ENCODE measurements around the gene EXOC8. TPM values are rescaled to one million over a fixed set of nuclear protein-coding genes. Genes with fewer than 3 reads are reported as not detected.

The EXOC8 gene
- total and polyA plus RNA-seq, 2 donors = 8.8 to 11.6 TPM

- Histone ChIP-seq H3K9me3 (ENCODE audit: control insufficient read depth in 2 of 2, insufficient read depth in 1 of 2, low read length in 1 of 2) (no peaks in the 10 kb centered on the region), H3K4me1 (ENCODE audit: control insufficient read depth in 2 of 2, insufficient read depth in 2 of 2, low read length in 2 of 2) (no peaks in the 10 kb centered on the region), H3K4me3 (ENCODE audit: low read length in 2 of 2) (no peak overlapping the region), H3K27ac (ENCODE audit: low read depth in 1 of 2, low read length in 1 of 2) (no peak overlapping the region), H3K27me3 (ENCODE audit: control insufficient read depth in 2 of 2, insufficient read depth in 1 of 2, low read length in 1 of 2) (no peaks in the 10 kb centered on the region), H3K36me3 (ENCODE audit: control insufficient read depth in 2 of 2, insufficient read depth in 2 of 2, low read length in 1 of 2) (no peaks in the 10 kb centered on the region)
- DNase-seq (ENCODE audit: low read depth in 6 of 9, low spot score in 9 of 9) = no peak
- WGBS = 78% methylated on average over 5 of the region's 5 CpGs
Measured at GRCh38 chr1:231376875-231377549, 39.4 kb upstream of the EXOC8 start.

- 77% methylated on average over 4 of the region's 4 CpGs for WGBS
- no peaks in the 10 kb centered on the region for H3K9me3 ChIP-seq (ENCODE audit: control insufficient read depth in 2 of 2, insufficient read depth in 1 of 2, low read length in 1 of 2)
- H3K4me1 ChIP-seq (ENCODE audit: control insufficient read depth in 2 of 2, insufficient read depth in 2 of 2, low read length in 2 of 2) = no peaks in the 10 kb centered on the region
- no peak overlapping the region for H3K27ac ChIP-seq (ENCODE audit: low read depth in 1 of 2, low read length in 1 of 2)
- no peak overlapping the region for H3K4me3 ChIP-seq (ENCODE audit: low read length in 2 of 2)
- DNase-seq (ENCODE audit: low read depth in 6 of 9, low spot score in 9 of 9) = no peak
- H3K27me3 ChIP-seq (ENCODE audit: control insufficient read depth in 2 of 2, insufficient read depth in 1 of 2, low read length in 1 of 2) = no peaks in the 10 kb centered on the region
- H3K36me3 ChIP-seq (ENCODE audit: control insufficient read depth in 2 of 2, insufficient read depth in 2 of 2, low read length in 1 of 2) = no peaks in the 10 kb centered on the region
Measured at GRCh38 chr1:231376101-231376500, 38.4 kb upstream of the EXOC8 start.

- no peaks in the 10 kb centered on the region for H3K27me3 ChIP-seq (ENCODE audit: control insufficient read depth in 2 of 2, insufficient read depth in 1 of 2, low read length in 1 of 2)
- H3K9me3 ChIP-seq (ENCODE audit: control insufficient read depth in 2 of 2, insufficient read depth in 1 of 2, low read length in 1 of 2) = no peaks in the 10 kb centered on the region
- no peak overlapping the region for H3K4me3 ChIP-seq (ENCODE audit: low read length in 2 of 2)
- no peaks in the 10 kb centered on the region for H3K4me1 ChIP-seq (ENCODE audit: control insufficient read depth in 2 of 2, insufficient read depth in 2 of 2, low read length in 2 of 2)
- peaks cover 0 to 2% of the 10 kb centered on the region in 2 donors for H3K36me3 ChIP-seq (ENCODE audit: control insufficient read depth in 2 of 2, insufficient read depth in 2 of 2, low read length in 1 of 2)
- WGBS = 98% methylated on average over 4 of the region's 4 CpGs
- H3K27ac ChIP-seq (ENCODE audit: low read depth in 1 of 2, low read length in 1 of 2) = no peak overlapping the region
- DNase-seq (ENCODE audit: low read depth in 6 of 9, low spot score in 9 of 9) = no peak
Measured at GRCh38 chr1:231374394-231374793, 36.7 kb upstream of the EXOC8 start.

- Histone ChIP-seq H3K36me3 (ENCODE audit: control insufficient read depth in 2 of 2, insufficient read depth in 2 of 2, low read length in 1 of 2) (peaks cover 0 to 3% of the 10 kb centered on the region in 2 donors), H3K4me1 (ENCODE audit: control insufficient read depth in 2 of 2, insufficient read depth in 2 of 2, low read length in 2 of 2) (no peaks in the 10 kb centered on the region), H3K27me3 (ENCODE audit: control insufficient read depth in 2 of 2, insufficient read depth in 1 of 2, low read length in 1 of 2) (no peaks in the 10 kb centered on the region), H3K4me3 (ENCODE audit: low read length in 2 of 2) (no peak overlapping the region), H3K9me3 (ENCODE audit: control insufficient read depth in 2 of 2, insufficient read depth in 1 of 2, low read length in 1 of 2) (no peaks in the 10 kb centered on the region), H3K27ac (ENCODE audit: low read depth in 1 of 2, low read length in 1 of 2) (no peak overlapping the region)
- DNase-seq (ENCODE audit: low read depth in 6 of 9, low spot score in 9 of 9) = no peak
Measured at GRCh38 chr1:231372501-231372900, 34.8 kb upstream of the EXOC8 start.

- H3K9me3 ChIP-seq (ENCODE audit: control insufficient read depth in 2 of 2, insufficient read depth in 1 of 2, low read length in 1 of 2) = no peaks in the 10 kb centered on the region
- H3K27ac ChIP-seq (ENCODE audit: low read depth in 1 of 2, low read length in 1 of 2) = no peak overlapping the region
- peaks cover 0 to 3% of the 10 kb centered on the region in 2 donors for H3K36me3 ChIP-seq (ENCODE audit: control insufficient read depth in 2 of 2, insufficient read depth in 2 of 2, low read length in 1 of 2)
- no peaks in the 10 kb centered on the region for H3K27me3 ChIP-seq (ENCODE audit: control insufficient read depth in 2 of 2, insufficient read depth in 1 of 2, low read length in 1 of 2)
- DNase-seq (ENCODE audit: low read depth in 6 of 9, low spot score in 9 of 9) = no peak
- no peak overlapping the region for H3K4me3 ChIP-seq (ENCODE audit: low read length in 2 of 2)
- 95% methylated on average over 3 of the region's 3 CpGs for WGBS
- H3K4me1 ChIP-seq (ENCODE audit: control insufficient read depth in 2 of 2, insufficient read depth in 2 of 2, low read length in 2 of 2) = no peaks in the 10 kb centered on the region
Measured at GRCh38 chr1:231369282-231369681, 31.6 kb upstream of the EXOC8 start.

- Histone ChIP-seq H3K4me1 (ENCODE audit: control insufficient read depth in 2 of 2, insufficient read depth in 2 of 2, low read length in 2 of 2) (no peaks in the 10 kb centered on the region), H3K9me3 (ENCODE audit: control insufficient read depth in 2 of 2, insufficient read depth in 1 of 2, low read length in 1 of 2) (no peaks in the 10 kb centered on the region), H3K27ac (ENCODE audit: low read depth in 1 of 2, low read length in 1 of 2) (no peak overlapping the region), H3K36me3 (ENCODE audit: control insufficient read depth in 2 of 2, insufficient read depth in 2 of 2, low read length in 1 of 2) (peaks cover 2 to 3% of the 10 kb centered on the region in 2 donors), H3K4me3 (ENCODE audit: low read length in 2 of 2) (no peak overlapping the region), H3K27me3 (ENCODE audit: control insufficient read depth in 2 of 2, insufficient read depth in 1 of 2, low read length in 1 of 2) (no peaks in the 10 kb centered on the region)
- WGBS = 95% methylated on average over 5 of the region's 5 CpGs
- DNase-seq (ENCODE audit: low read depth in 6 of 9, low spot score in 9 of 9) = no peak
Measured at GRCh38 chr1:231364192-231364591, 26.5 kb upstream of the EXOC8 start.

- Histone ChIP-seq H3K36me3 (ENCODE audit: control insufficient read depth in 2 of 2, insufficient read depth in 2 of 2, low read length in 1 of 2) (peaks cover 2 to 5% of the 10 kb centered on the region in 2 donors), H3K4me1 (ENCODE audit: control insufficient read depth in 2 of 2, insufficient read depth in 2 of 2, low read length in 2 of 2) (no peaks in the 10 kb centered on the region), H3K27me3 (ENCODE audit: control insufficient read depth in 2 of 2, insufficient read depth in 1 of 2, low read length in 1 of 2) (no peaks in the 10 kb centered on the region), H3K27ac (ENCODE audit: low read depth in 1 of 2, low read length in 1 of 2) (no peak overlapping the region), H3K9me3 (ENCODE audit: control insufficient read depth in 2 of 2, insufficient read depth in 1 of 2, low read length in 1 of 2) (no peaks in the 10 kb centered on the region), H3K4me3 (ENCODE audit: low read length in 2 of 2) (no peak overlapping the region)
- WGBS = 92% methylated on average over 1 of the region's 1 CpG
- DNase-seq (ENCODE audit: low read depth in 6 of 9, low spot score in 9 of 9) = no peak
Measured at GRCh38 chr1:231363624-231364023, 26.0 kb upstream of the EXOC8 start.

GRCh38 chr1:231362325-231362724 lies 24.7 kb upstream of the EXOC8 start:
- Histone ChIP-seq H3K4me3 (ENCODE audit: low read length in 2 of 2) (no peak overlapping the region), H3K27ac (ENCODE audit: low read depth in 1 of 2, low read length in 1 of 2) (no peak overlapping the region), H3K4me1 (ENCODE audit: control insufficient read depth in 2 of 2, insufficient read depth in 2 of 2, low read length in 2 of 2) (no peaks in the 10 kb centered on the region), H3K9me3 (ENCODE audit: control insufficient read depth in 2 of 2, insufficient read depth in 1 of 2, low read length in 1 of 2) (no peaks in the 10 kb centered on the region), H3K36me3 (ENCODE audit: control insufficient read depth in 2 of 2, insufficient read depth in 2 of 2, low read length in 1 of 2) (peaks cover 2 to 5% of the 10 kb centered on the region in 2 donors), H3K27me3 (ENCODE audit: control insufficient read depth in 2 of 2, insufficient read depth in 1 of 2, low read length in 1 of 2) (no peaks in the 10 kb centered on the region)
- no peak for DNase-seq (ENCODE audit: low read depth in 6 of 9, low spot score in 9 of 9)
- WGBS = 99% methylated on average over 1 of the region's 1 CpG

- H3K36me3 ChIP-seq (ENCODE audit: control insufficient read depth in 2 of 2, insufficient read depth in 2 of 2, low read length in 1 of 2) = peaks cover 2 to 5% of the 10 kb centered on the region in 2 donors
Measured at GRCh38 chr1:231359113-231359512, 21.5 kb upstream of the EXOC8 start.

More at GRCh38 chr1:231359113-231359512, 21.5 kb upstream of the EXOC8 start:
- WGBS = 98% methylated on average over 6 of the region's 6 CpGs
- no peak for DNase-seq (ENCODE audit: low read depth in 6 of 9, low spot score in 9 of 9)
- no peak overlapping the region for H3K4me3 ChIP-seq (ENCODE audit: low read length in 2 of 2)
- H3K27me3 ChIP-seq (ENCODE audit: control insufficient read depth in 2 of 2, insufficient read depth in 1 of 2, low read length in 1 of 2) = no peaks in the 10 kb centered on the region
- H3K9me3 ChIP-seq (ENCODE audit: control insufficient read depth in 2 of 2, insufficient read depth in 1 of 2, low read length in 1 of 2) = no peaks in the 10 kb centered on the region
- no peak overlapping the region for H3K27ac ChIP-seq (ENCODE audit: low read depth in 1 of 2, low read length in 1 of 2)
- H3K4me1 ChIP-seq (ENCODE audit: control insufficient read depth in 2 of 2, insufficient read depth in 2 of 2, low read length in 2 of 2) = no peaks in the 10 kb centered on the region

Measured in thymus (tissue), 11 donors.